ENCODE results near the gene PNPLA1.

GRCh38 chr6:36347621-36348020, 77.8 kb downstream of the PNPLA1 start:
- TF ChIP-seq CTCF (IDR thresholded peaks at IDR 0.05; ENCODE audit: low read length) (no peak), EZH2phosphoT487 (IDR thresholded peaks at IDR 0.05; ENCODE audit: low read length) (no peak), EZH2 (optimal IDR thresholded peaks at IDR 0.05; ENCODE audit: low read depth, low read length) (no peak)
